Endothelial cell of umbilical vein (primary cell): Measurements from ENCODE around the gene CIAPIN1. TPM values are rescaled to one million over a fixed set of nuclear protein-coding genes. Genes with fewer than 3 reads are reported as not detected.

Experiments
- BruUV-seq: library from RNA; stranded (reverse); fragments of 400-500 nt; replicated peaks from 2 replicates; lab custom pipeline; 2021; lab: Mats Ljungman, UMichigan
- CTCF ChIA-PET: fragments of 300-600, 350-600 bp; sonication (Branson Sonifier 250); formaldehyde crosslinking; loops from one replicate; lab custom pipeline; 2021; ENCODE audit warnings: antibody characterized with exemption, inconsistent platforms; lab: Charles Lee
- POLR2A ChIA-PET: fragments of 300-600, 350-600 bp; sonication (Branson Sonifier 250); formaldehyde crosslinking; loops from one replicate; lab custom pipeline; 2021; ENCODE audit warnings: antibody characterized with exemption, inconsistent platforms; lab: Charles Lee
- DNase-seq: peaks from one replicate; pipeline ENCODE4 v3.0.0-alpha.2; 2011; ENCODE audit warnings: low read depth, low spot score
- FAIRE-seq: peaks from 2 replicates; lab custom pipeline; 2011; peaks lifted over from hg19 to GRCh38; lab: Jason Lieb, UNC
- H2AFZ ChIP-seq: 2 replicates; pipeline ENCODE4 v1.6.0; 2012; ENCODE audit warnings: low read depth, low read length, control low read depth, inconsistent platforms
- H3K27ac ChIP-seq: 2 replicates; pipeline ENCODE4 v1.5.1; 2011; ENCODE audit warnings: low read depth, mild to moderate bottlenecking, control low read depth, low read length, moderate library complexity; ENCODE audit not compliant: insufficient read depth
- H3K27me3 ChIP-seq, 2 experiments: 2 replicates each; pipeline versions ENCODE4 v1.6.0 to v1.6.1; 2011; ENCODE audit warnings: low read length in 2 of 2, mixed read lengths in 1 of 2; ENCODE audit not compliant: control insufficient read depth in 2 of 2, insufficient read depth in 2 of 2
- H3K36me3 ChIP-seq, 2 experiments: 2 replicates in 1 of 2; 3 replicates in 1 of 2; pipeline ENCODE4 v1.5.1; 2011; ENCODE audit warnings: low read length in 2 of 2, mild to moderate bottlenecking in 1 of 2, moderate library complexity in 1 of 2; ENCODE audit not compliant: control insufficient read depth in 2 of 2, insufficient read depth in 2 of 2; ENCODE audit errors: extremely low read depth in 1 of 2
- H3K4me1 ChIP-seq: 3 replicates; pipeline ENCODE4 v1.5.1; 2011; ENCODE audit warnings: mild to moderate bottlenecking, low read length; ENCODE audit not compliant: control insufficient read depth, insufficient read depth; ENCODE audit errors: extremely low read depth
- H3K4me2 ChIP-seq: 2 replicates; pipeline ENCODE4 v1.6.1; 2011; ENCODE audit warnings: low read length, control low read depth, mixed read lengths; ENCODE audit not compliant: insufficient read depth
- H3K4me3 ChIP-seq, 3 experiments: fragments of 200-600 bp in 1 of 3; sonication (generic), shearing (Covaris generic) in 1 of 3; replicated peaks in 1 of 3; 2 replicates each; pipeline ENCODE4 v1.5.1; 2011 to 2016; ENCODE audit warnings: control low read depth in 3 of 3, low read length in 3 of 3, mild to moderate bottlenecking in 2 of 3, inconsistent platforms in 1 of 3, low read depth in 1 of 3, moderate library complexity in 1 of 3; ENCODE audit not compliant: insufficient read depth in 1 of 3
- H3K79me2 ChIP-seq: 2 replicates; pipeline ENCODE4 v1.6.0; 2012; ENCODE audit warnings: low read length, inconsistent platforms; ENCODE audit not compliant: control insufficient read depth, insufficient read depth
- H3K9ac ChIP-seq: replicated peaks from 2 replicates; pipeline ENCODE3; 2011; ENCODE audit warnings: low read length, control low read depth; ENCODE audit not compliant: insufficient read depth; ENCODE audit errors: extremely low read depth
- H3K9me1 ChIP-seq: replicated peaks from 3 replicates; pipeline ENCODE4 v1.6.0; 2011; ENCODE audit warnings: mild to moderate bottlenecking, low read length; ENCODE audit not compliant: control insufficient read depth, insufficient read depth; ENCODE audit errors: extremely low read depth
- H3K9me3 ChIP-seq: replicated peaks from 2 replicates; pipeline ENCODE4 v1.5.1; 2012; ENCODE audit warnings: low read length, inconsistent platforms; ENCODE audit not compliant: control insufficient read depth, insufficient read depth
- H4K20me1 ChIP-seq: replicated peaks from 2 replicates; pipeline ENCODE3; 2011; ENCODE audit warnings: mild to moderate bottlenecking, low read length; ENCODE audit not compliant: control insufficient read depth, insufficient read depth; ENCODE audit errors: extremely low read depth
- CTCF ChIP-seq, 2 donors: IDR thresholded peaks; 1 replicate in 1 of 2; 2 replicates in 1 of 2; pipeline ENCODE4 v1.5.1; 2011; ENCODE audit warnings: low read length in 2 of 2, mild to moderate bottlenecking in 2 of 2, moderate library complexity in 2 of 2, control low read depth in 1 of 2, inconsistent platforms in 1 of 2, low read depth in 1 of 2; ENCODE audit not compliant: insufficient read depth in 1 of 2; ENCODE audit errors: extremely low read depth in 1 of 2
- EZH2 ChIP-seq: IDR thresholded peaks from 2 replicates; pipeline ENCODE4 v1.6.1; 2012; ENCODE audit warnings: borderline replicate concordance, low read depth, mild to moderate bottlenecking, moderate library complexity, low read length, inconsistent platforms; ENCODE audit not compliant: severe bottlenecking
- FOS ChIP-seq: IDR thresholded peaks from 2 replicates; pipeline ENCODE4 v1.6.1; 2011; ENCODE audit warnings: mild to moderate bottlenecking, low read length, moderate library complexity, borderline replicate concordance; ENCODE audit not compliant: insufficient read depth
- GATA2 ChIP-seq: IDR thresholded peaks from 2 replicates; pipeline ENCODE4 v1.7.0; 2011; ENCODE audit warnings: low read depth, mild to moderate bottlenecking, moderate library complexity, mixed read lengths, low read length; ENCODE audit not compliant: insufficient read length, insufficient read depth
- JUN ChIP-seq: IDR thresholded peaks from 2 replicates; pipeline ENCODE4 v1.6.1; 2011; ENCODE audit warnings: borderline replicate concordance, low read depth; ENCODE audit not compliant: insufficient read length, insufficient read depth
- MAX ChIP-seq: IDR thresholded peaks from 2 replicates; pipeline ENCODE4 v1.6.1; 2011; ENCODE audit not compliant: insufficient read depth, insufficient read length
- MYC ChIP-seq: IDR thresholded peaks from one replicate; pipeline ENCODE4 v1.6.1; 2011; ENCODE audit warnings: mild to moderate bottlenecking, low read depth, low read length
- POLR2A ChIP-seq: IDR thresholded peaks from 2 replicates; pipeline ENCODE4 v1.6.1; 2012; ENCODE audit warnings: low read depth, mild to moderate bottlenecking, control low read depth, low read length
- POLR2AphosphoS5 ChIP-seq: IDR thresholded peaks from 2 replicates; pipeline ENCODE4 v1.6.1; 2012; ENCODE audit warnings: low read depth, mild to moderate bottlenecking, control low read depth, low read length, moderate library complexity; ENCODE audit not compliant: insufficient read depth
- dilution Hi-C: fragments of 300-500 bp; cut with MboI; formaldehyde crosslinking; loops from one replicate; pipeline ENCODE4 v1.15.0; 2019; ENCODE audit warnings: low sequenced_read_pairs; ENCODE audit not compliant: extremely low pct_ligation_motif_present
- intact Hi-C: fragments of 100-400 bp; cut with micrococcal nuclease; formaldehyde crosslinking; loops from one replicate; pipeline ENCODE4 v1.10.0; 2022
- polyA plus RNA-seq, 4 experiments: library from polyadenylated mRNA; depleted of rRNA in 3 of 4; stranded (reverse) in 3 of 4; unstranded in 1 of 4; fragments of >200 nt; gene quantifications; 2 replicates each; pipeline versions ENCODE4 v1.2.1 to v1.2.3, GENCODE V29; 2011 to 2012; ENCODE audit warnings: missing spikeins in 1 of 4
- total RNA-seq: library from RNA; stranded (reverse); gene quantifications from 2 replicates; pipeline ENCODE4 v1.2.3, GENCODE V29; 2021

CIAPIN1 gene
- total and polyA plus RNA-seq, 2 donors (not counting 3 experiments of a cell fraction or from before 2014, with no cell fraction given) = 74.6 to 77.9 TPM

- Histone ChIP-seq H3K9me3 (no peaks in the 10 kb centered on the region), H3K79me2 (no peaks in the 10 kb centered on the region), H2AFZ (no peak overlapping the region), H3K9me1 (no peaks in the 10 kb centered on the region), H3K4me3 (no peak overlapping the region), H3K27me3 (peaks cover 0 to 2% of the 10 kb centered on the region in 2 experiments), H3K27ac (no peak overlapping the region), H4K20me1 (no peaks in the 10 kb centered on the region), H3K4me2 (no peak overlapping the region), H3K9ac (no peak overlapping the region), H3K36me3 (no peaks in the 10 kb centered on the region), H3K4me1 (peaks cover 19% of the 10 kb centered on the region)
- intact Hi-C loops = no loop called here
- dilution Hi-C loops = no loop called here
- ChIA-PET CTCF (interaction anchor here (1.0 kb wide), 1 partner anchor 33 kb away, joined by 3 read pairs; no protein-coding TSS in a partner anchor), POLR2A (no interaction called here)
- BruUV-seq = no TSS peak
- TF ChIP-seq MAX = no peak
- TF ChIP-seq JUN = no peak
- no peak for TF ChIP-seq POLR2A
- TF ChIP-seq GATA2 = no peak
- TF ChIP-seq MYC = no peak
- TF ChIP-seq EZH2 = no peak
- no peak for TF ChIP-seq FOS
- TF ChIP-seq CTCF (IDR thresholded peaks at IDR 0.05; ENCODE audit: extremely low read depth in 1 of 2, insufficient read depth in 1 of 2, low read depth in 1 of 2, low read length in 2 of 2) = no peak
- no peak for TF ChIP-seq POLR2AphosphoS5
- no peak for DNase-seq
- FAIRE-seq = no peak
Measured at GRCh38 chr16:57385083-57385482, 62.1 kb downstream of the CIAPIN1 start.
